ENCODE measurements around the gene SYNPO2.
"Not testable (repeated sequence)": the region's sequence is repeated elsewhere in the genome, so short reads cannot be mapped to it uniquely, and the experiment has no call there.

SYNPO2 gene

GRCh38 chr4:118872181-118872580 is 16.5 kb upstream of the SYNPO2 start:
- DNase-seq, result no peak
- in situ Hi-C loops (cut with MboI; ENCODE audit: low pct_unique_long_range_greater_than_20kb, low sequenced_read_pairs), result no loop called here

- no peak for DNase-seq
- in situ Hi-C loops (cut with MboI; ENCODE audit: low pct_unique_long_range_greater_than_20kb, low sequenced_read_pairs), result no loop called here
These were observed 10.9 kb upstream of the SYNPO2 start for GRCh38 chr4:118877797-118878196.

- in situ Hi-C loops (cut with MboI; ENCODE audit: low pct_unique_long_range_greater_than_20kb, low sequenced_read_pairs); DNase-seq: not testable (repeated sequence)
These were observed 10.1 kb upstream of the SYNPO2 start for GRCh38 chr4:118878507-118878906.

- in situ Hi-C loops (cut with MboI; ENCODE audit: low pct_unique_long_range_greater_than_20kb, low sequenced_read_pairs), result no loop called here
- no peak for DNase-seq
These were observed 9.2 kb upstream of the SYNPO2 start for GRCh38 chr4:118879409-118879808.

- DNase-seq, result no peak
- in situ Hi-C loops (cut with MboI; ENCODE audit: low pct_unique_long_range_greater_than_20kb, low sequenced_read_pairs), result no loop called here
These were observed 7.0 kb upstream of the SYNPO2 start for GRCh38 chr4:118881512-118882146.

GRCh38 chr4:118883861-118884260 is 4.8 kb upstream of the SYNPO2 start:
- no peak for DNase-seq
- in situ Hi-C loops (cut with MboI; ENCODE audit: low pct_unique_long_range_greater_than_20kb, low sequenced_read_pairs), result no loop called here

GRCh38 chr4:118884716-118885115 is 3.9 kb upstream of the SYNPO2 start:
- DNase-seq, result no peak
- in situ Hi-C loops (cut with MboI; ENCODE audit: low pct_unique_long_range_greater_than_20kb, low sequenced_read_pairs), result no loop called here

GRCh38 chr4:118889312-118889691 is 648 bp downstream of the SYNPO2 start:
- in situ Hi-C loops (cut with MboI; ENCODE audit: low pct_unique_long_range_greater_than_20kb, low sequenced_read_pairs), result no loop called here
- DNase-seq, result no peak

- in situ Hi-C loops (cut with MboI; ENCODE audit: low pct_unique_long_range_greater_than_20kb, low sequenced_read_pairs), result no loop called here
- DNase-seq, result no peak
These were observed 5.4 kb downstream of the SYNPO2 start for GRCh38 chr4:118894034-118894433.

- DNase-seq, result no peak
- in situ Hi-C loops (cut with MboI; ENCODE audit: low pct_unique_long_range_greater_than_20kb, low sequenced_read_pairs), result no loop called here
These were observed 9.6 kb downstream of the SYNPO2 start for GRCh38 chr4:118898221-118898620.

- DNase-seq, result no peak
- in situ Hi-C loops (cut with MboI; ENCODE audit: low pct_unique_long_range_greater_than_20kb, low sequenced_read_pairs), result no loop called here
These were observed 10.1 kb downstream of the SYNPO2 start for GRCh38 chr4:118898684-118899138.

- no peak for DNase-seq
- in situ Hi-C loops (cut with MboI; ENCODE audit: low pct_unique_long_range_greater_than_20kb, low sequenced_read_pairs), result no loop called here
These were observed 15.8 kb downstream of the SYNPO2 start for GRCh38 chr4:118904418-118904817.

- DNase-seq, result peak; percentile 45
- in situ Hi-C loops (cut with MboI; ENCODE audit: low pct_unique_long_range_greater_than_20kb, low sequenced_read_pairs), result no loop called here
These were observed 16.3 kb downstream of the SYNPO2 start for GRCh38 chr4:118904935-118905334.

- peak; percentile 50 for DNase-seq
- in situ Hi-C loops (cut with MboI; ENCODE audit: low pct_unique_long_range_greater_than_20kb, low sequenced_read_pairs), result no loop called here
These were observed 16.9 kb downstream of the SYNPO2 start for GRCh38 chr4:118905566-118905965.

GRCh38 chr4:118909173-118909956 is 20.7 kb downstream of the SYNPO2 start:
- in situ Hi-C loops (cut with MboI; ENCODE audit: low pct_unique_long_range_greater_than_20kb, low sequenced_read_pairs), result no loop called here
- no peak for DNase-seq

GRCh38 chr4:118910221-118910620 is 21.6 kb downstream of the SYNPO2 start:
- DNase-seq, result no peak
- in situ Hi-C loops (cut with MboI; ENCODE audit: low pct_unique_long_range_greater_than_20kb, low sequenced_read_pairs), result no loop called here

GRCh38 chr4:118911238-118911703 is 22.6 kb downstream of the SYNPO2 start:
- in situ Hi-C loops (cut with MboI; ENCODE audit: low pct_unique_long_range_greater_than_20kb, low sequenced_read_pairs), result no loop called here
- no peak for DNase-seq

- in situ Hi-C loops (cut with MboI; ENCODE audit: low pct_unique_long_range_greater_than_20kb, low sequenced_read_pairs), result no loop called here
- no peak for DNase-seq
These were observed 26.8 kb downstream of the SYNPO2 start for GRCh38 chr4:118915468-118915867.

- in situ Hi-C loops (cut with MboI; ENCODE audit: low pct_unique_long_range_greater_than_20kb, low sequenced_read_pairs), result no loop called here
- DNase-seq, result no peak
These were observed 28.1 kb downstream of the SYNPO2 start for GRCh38 chr4:118916691-118917289.

GRCh38 chr4:118917582-118917981 is 28.9 kb downstream of the SYNPO2 start:
- in situ Hi-C loops (cut with MboI; ENCODE audit: low pct_unique_long_range_greater_than_20kb, low sequenced_read_pairs), result no loop called here
- no peak for DNase-seq
